ENCODE measurements around the gene SLC29A3.

The SLC29A3 gene

GRCh38 chr10:71324743-71325142 lies 5.7 kb downstream of the SLC29A3 start:
- no peak for TF ChIP-seq CTCF (IDR thresholded peaks at IDR 0.05; ENCODE audit: borderline replicate concordance, insufficient read depth, low read depth, low read length)

GRCh38 chr10:71325267-71325666 lies 6.2 kb downstream of the SLC29A3 start:
- H3K4me3 ChIP-seq (ENCODE audit: low read depth, low read length), result no peak overlapping the region
- TF ChIP-seq CTCF (IDR thresholded peaks at IDR 0.05; ENCODE audit: borderline replicate concordance, insufficient read depth, low read depth, low read length), result no peak

More at GRCh38 chr10:71324743-71325142, 5.7 kb downstream of the SLC29A3 start:
- H3K4me3 ChIP-seq (ENCODE audit: low read depth, low read length), result no peak overlapping the region

GRCh38 chr10:71326464-71326881 lies 7.4 kb downstream of the SLC29A3 start:
- H3K4me3 ChIP-seq (ENCODE audit: low read depth, low read length), result no peak overlapping the region

GRCh38 chr10:71330789-71331404 lies 11.8 kb downstream of the SLC29A3 start:
- H3K4me3 ChIP-seq (ENCODE audit: low read depth, low read length), result no peak overlapping the region
- TF ChIP-seq CTCF (IDR thresholded peaks at IDR 0.05; ENCODE audit: borderline replicate concordance, insufficient read depth, low read depth, low read length), result no peak

More at GRCh38 chr10:71326464-71326881, 7.4 kb downstream of the SLC29A3 start:
- no peak for TF ChIP-seq CTCF (IDR thresholded peaks at IDR 0.05; ENCODE audit: borderline replicate concordance, insufficient read depth, low read depth, low read length)

GRCh38 chr10:71331736-71332135 lies 12.7 kb downstream of the SLC29A3 start:
- TF ChIP-seq CTCF (IDR thresholded peaks at IDR 0.05; ENCODE audit: borderline replicate concordance, insufficient read depth, low read depth, low read length), result no peak
- no peak overlapping the region for H3K4me3 ChIP-seq (ENCODE audit: low read depth, low read length)

GRCh38 chr10:71332466-71332865 lies 13.4 kb downstream of the SLC29A3 start:
- no peak for TF ChIP-seq CTCF (IDR thresholded peaks at IDR 0.05; ENCODE audit: borderline replicate concordance, insufficient read depth, low read depth, low read length)
- H3K4me3 ChIP-seq (ENCODE audit: low read depth, low read length), result no peak overlapping the region

GRCh38 chr10:71333129-71333887 lies 14.2 kb downstream of the SLC29A3 start:
- TF ChIP-seq CTCF (IDR thresholded peaks at IDR 0.05; ENCODE audit: borderline replicate concordance, insufficient read depth, low read depth, low read length), result no peak
- H3K4me3 ChIP-seq (ENCODE audit: low read depth, low read length), result no peak overlapping the region

Measured in GM12875 (cell line).